ENCODE results near the gene RPUSD1.

RPUSD1 gene

GRCh38 chr16:818132-818531 lies 30.0 kb upstream of the RPUSD1 start:
- DNase-seq, result no peak

GRCh38 chr16:817001-817906 lies 29.1 kb upstream of the RPUSD1 start:
- no peak for DNase-seq

- no peak for DNase-seq
Observed at GRCh38 chr16:815861-816260, 27.7 kb upstream of the RPUSD1 start.

GRCh38 chr16:814974-815373 lies 26.8 kb upstream of the RPUSD1 start:
- DNase-seq, result no peak

GRCh38 chr16:813916-814412 lies 25.8 kb upstream of the RPUSD1 start:
- no peak for DNase-seq

- peak in 1 of 2 experiments; percentile 54 for DNase-seq
Observed at GRCh38 chr16:813204-813915, 25.2 kb upstream of the RPUSD1 start.

- DNase-seq, result no peak
Observed at GRCh38 chr16:808085-808386, 19.9 kb upstream of the RPUSD1 start.

GRCh38 chr16:807347-808084 lies 19.3 kb upstream of the RPUSD1 start:
- DNase-seq, result peak; percentile 57 to 89

GRCh38 chr16:805474-805873 lies 17.3 kb upstream of the RPUSD1 start:
- no peak for DNase-seq

GRCh38 chr16:804193-805048 lies 16.2 kb upstream of the RPUSD1 start:
- DNase-seq, result no peak

GRCh38 chr16:803754-804080 lies 15.5 kb upstream of the RPUSD1 start:
- DNase-seq, result no peak

GRCh38 chr16:802914-803753 lies 15.0 kb upstream of the RPUSD1 start:
- DNase-seq, result no peak

GRCh38 chr16:802461-802860 lies 14.3 kb upstream of the RPUSD1 start:
- DNase-seq, result no peak

GRCh38 chr16:801584-802363 lies 13.6 kb upstream of the RPUSD1 start:
- no peak for DNase-seq

- DNase-seq, result no peak
Observed at GRCh38 chr16:800834-801511, 12.8 kb upstream of the RPUSD1 start.

- DNase-seq, result peak in 1 of 2 experiments; percentile 40
Observed at GRCh38 chr16:799948-800833, 12.0 kb upstream of the RPUSD1 start, which contains the start of gene GNG13. Gene GNG13 (minus strand): TSS chr16:800734. CDS start chr16:799077, 1,657 bp downstream.

- peak; percentile 32 to 73 for DNase-seq
Observed at GRCh38 chr16:799111-799947, 11.1 kb upstream of the RPUSD1 start.

GRCh38 chr16:798666-799065 lies 10.5 kb upstream of the RPUSD1 start:
- DNase-seq, result peak; percentile 60 to 87
